ENCODE data around the gene TMEM151B.

DNA sequence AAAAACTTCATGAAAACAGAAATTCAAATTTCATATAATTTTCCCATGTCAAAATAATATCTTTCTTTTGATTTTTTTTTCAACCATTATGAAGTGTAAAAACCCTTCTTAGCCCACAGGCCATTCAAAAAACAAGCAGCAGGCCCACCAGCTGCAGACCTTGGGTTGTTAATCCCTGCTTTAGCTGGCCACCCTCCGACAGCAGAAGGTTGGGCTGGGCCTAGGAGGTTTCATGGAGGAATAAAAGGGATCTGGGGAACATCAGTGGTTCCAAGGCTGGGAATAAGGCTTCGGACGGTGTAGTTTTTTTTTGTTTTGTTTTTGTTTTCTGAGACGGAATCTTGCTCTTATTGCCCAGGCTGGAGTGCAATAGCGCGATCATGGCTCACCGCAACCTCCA, 26.9 kb upstream of the TMEM151B start:
- TF ChIP-seq, protein P1, sequence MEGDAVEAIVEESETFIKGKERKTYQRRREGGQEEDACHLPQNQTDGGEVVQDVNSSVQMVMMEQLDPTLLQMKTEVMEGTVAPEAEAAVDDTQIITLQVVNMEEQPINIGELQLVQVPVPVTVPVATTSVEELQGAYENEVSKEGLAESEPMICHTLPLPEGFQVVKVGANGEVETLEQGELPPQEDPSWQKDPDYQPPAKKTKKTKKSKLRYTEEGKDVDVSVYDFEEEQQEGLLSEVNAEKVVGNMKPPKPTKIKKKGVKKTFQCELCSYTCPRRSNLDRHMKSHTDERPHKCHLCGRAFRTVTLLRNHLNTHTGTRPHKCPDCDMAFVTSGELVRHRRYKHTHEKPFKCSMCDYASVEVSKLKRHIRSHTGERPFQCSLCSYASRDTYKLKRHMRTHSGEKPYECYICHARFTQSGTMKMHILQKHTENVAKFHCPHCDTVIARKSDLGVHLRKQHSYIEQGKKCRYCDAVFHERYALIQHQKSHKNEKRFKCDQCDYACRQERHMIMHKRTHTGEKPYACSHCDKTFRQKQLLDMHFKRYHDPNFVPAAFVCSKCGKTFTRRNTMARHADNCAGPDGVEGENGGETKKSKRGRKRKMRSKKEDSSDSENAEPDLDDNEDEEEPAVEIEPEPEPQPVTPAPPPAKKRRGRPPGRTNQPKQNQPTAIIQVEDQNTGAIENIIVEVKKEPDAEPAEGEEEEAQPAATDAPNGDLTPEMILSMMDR (IDR thresholded peaks at IDR 0.05 in 8 of 11, conservative IDR thresholded peaks at IDR 0.05 in 3 of 11) = no peak
- TF ChIP-seq POLR2AphosphoS5 (IDR thresholded peaks at IDR 0.05) = no peak

Measured in spleen (tissue), 7 donors.